Stimulated activated naive CD8-positive, alpha-beta T cell treated with anti-CD3 and anti-CD28 coated beads, Interleukin-15, Interleukin-2, amounts not matched to agents 100 U/mL and 50 U/mL, for 24 hours (primary cell): ENCODE measurements around the gene ARHGAP10.

Experiments
- ATAC-seq: fragments of 150-1000 bp; cut with Tn5 transposase; one replicate; pipeline ENCODE4 v1.10.0; 2021
- DNase-seq: peaks from one replicate; pipeline ENCODE4 v3.0.0; 2021

ARHGAP10 gene

DNA sequence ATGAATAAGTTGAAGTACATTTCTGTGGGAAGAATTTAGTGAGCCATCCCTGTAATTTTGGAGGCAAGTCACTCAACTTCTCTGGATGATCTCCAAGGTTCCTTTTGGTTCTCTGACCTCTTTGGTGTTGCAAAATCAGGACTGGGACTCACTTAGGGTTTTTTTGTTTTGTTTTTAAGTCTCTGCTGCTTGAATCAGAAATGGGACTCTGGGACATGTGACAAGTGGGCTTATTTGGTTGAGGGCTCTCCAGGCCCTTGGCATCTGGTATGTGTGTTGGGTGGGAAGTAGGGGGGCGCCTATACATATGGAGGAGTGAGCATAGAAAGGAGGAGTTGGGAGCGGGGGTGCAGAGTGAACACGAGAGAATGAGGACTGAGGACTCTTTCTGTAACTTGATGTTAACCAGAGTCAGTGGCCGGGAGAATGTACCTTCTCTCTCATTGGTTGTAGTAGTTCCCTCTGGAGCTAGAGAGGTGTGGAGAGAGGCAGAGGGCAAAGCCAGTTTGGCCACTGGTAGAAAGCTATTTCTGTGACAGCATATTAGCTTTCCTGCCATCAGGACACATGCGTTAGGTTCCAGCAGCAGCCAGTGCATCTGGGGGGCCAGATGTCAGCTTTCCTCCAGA lies 1.9 kb downstream of the ARHGAP10 start:
- ATAC-seq (no peak), DNase-seq (no peak)

DNA sequence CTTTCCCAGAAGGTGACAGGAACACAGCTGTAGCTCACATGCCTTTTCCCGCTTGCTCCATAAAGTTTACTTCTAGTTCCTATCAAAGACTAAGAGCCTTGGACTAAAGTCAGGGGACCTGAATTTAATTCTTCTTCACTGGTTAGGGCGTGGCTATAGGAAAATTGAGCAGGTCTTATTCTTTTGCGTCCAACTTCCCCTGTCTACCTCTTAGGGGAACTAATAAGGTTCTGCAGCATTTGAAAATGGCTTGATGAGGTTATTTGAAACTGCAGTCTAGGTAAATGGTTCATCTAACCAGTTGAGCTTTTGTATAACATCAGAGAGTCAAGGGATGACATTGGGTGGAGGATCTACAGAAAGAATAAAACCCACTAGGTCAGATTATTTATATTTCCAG lies 2.6 kb downstream of the ARHGAP10 start:
- ATAC-seq = no peak
- no peak for DNase-seq

GRCh38 chr4:147735413-147736301 lies 3.8 kb downstream of the ARHGAP10 start:
- ATAC-seq (no peak), DNase-seq (no peak)

DNA sequence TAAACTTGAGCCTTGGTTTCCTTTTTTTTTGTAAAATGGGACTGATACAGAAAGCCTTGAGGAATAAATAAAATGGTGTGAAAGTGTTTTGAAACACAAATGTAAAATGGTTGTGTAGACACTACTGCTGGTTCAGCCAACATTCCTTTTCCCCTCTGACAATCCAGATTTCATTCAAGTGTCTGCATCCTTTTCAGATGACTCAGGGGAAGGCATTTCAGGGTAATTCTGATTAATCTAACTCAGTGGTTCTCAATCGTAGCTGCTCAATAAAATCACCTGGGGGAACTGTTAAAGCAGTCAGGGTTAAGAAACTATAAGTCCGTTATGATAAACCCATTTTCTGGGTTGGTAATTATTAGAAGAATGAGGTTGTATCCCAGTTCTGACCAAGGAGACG lies 4.6 kb downstream of the ARHGAP10 start:
- no peak for DNase-seq
- no peak for ATAC-seq

DNA sequence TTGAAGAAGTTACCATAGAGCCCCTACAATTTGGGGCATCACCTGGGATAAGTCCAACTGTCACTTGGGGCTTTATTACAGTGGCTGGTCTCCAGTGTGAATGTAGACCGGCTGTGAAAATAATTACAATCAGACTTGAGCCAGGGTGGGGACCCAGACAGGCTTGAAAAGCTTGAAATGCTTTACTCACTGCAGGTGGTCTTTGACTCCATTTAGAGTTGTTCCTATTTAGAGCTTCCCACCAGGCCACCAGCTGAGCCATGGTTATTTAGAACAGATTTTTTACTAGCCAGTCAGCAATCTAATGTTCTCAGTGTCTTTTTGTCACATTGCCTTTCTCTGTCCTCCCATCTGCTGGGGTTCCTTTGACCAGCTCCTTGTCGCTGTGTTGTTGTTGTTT lies 5.7 kb downstream of the ARHGAP10 start:
- ATAC-seq = no peak
- DNase-seq = no peak

GRCh38 chr4:147739239-147739823 lies 7.4 kb downstream of the ARHGAP10 start:
- no peak for DNase-seq
- ATAC-seq = no peak

DNA sequence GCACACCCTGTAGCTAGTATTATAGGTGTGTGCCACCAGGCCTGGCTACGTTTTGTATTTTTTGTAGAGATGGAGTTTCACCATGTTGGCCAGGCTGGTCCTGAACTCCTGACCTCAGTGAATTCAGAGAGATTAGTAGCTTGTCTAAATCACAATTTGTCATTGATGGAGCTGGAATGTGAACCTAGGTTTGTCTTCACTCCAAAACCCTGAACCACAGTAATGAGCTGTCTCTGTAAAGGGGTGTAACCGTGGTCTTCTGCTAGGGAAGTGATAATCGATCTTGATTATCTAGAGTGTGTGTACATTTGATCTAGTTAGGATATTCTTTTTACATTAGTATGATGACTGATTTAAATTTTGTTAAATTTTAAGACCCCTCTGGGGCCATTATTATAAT lies 8.3 kb downstream of the ARHGAP10 start:
- ATAC-seq = no peak
- no peak for DNase-seq

DNA sequence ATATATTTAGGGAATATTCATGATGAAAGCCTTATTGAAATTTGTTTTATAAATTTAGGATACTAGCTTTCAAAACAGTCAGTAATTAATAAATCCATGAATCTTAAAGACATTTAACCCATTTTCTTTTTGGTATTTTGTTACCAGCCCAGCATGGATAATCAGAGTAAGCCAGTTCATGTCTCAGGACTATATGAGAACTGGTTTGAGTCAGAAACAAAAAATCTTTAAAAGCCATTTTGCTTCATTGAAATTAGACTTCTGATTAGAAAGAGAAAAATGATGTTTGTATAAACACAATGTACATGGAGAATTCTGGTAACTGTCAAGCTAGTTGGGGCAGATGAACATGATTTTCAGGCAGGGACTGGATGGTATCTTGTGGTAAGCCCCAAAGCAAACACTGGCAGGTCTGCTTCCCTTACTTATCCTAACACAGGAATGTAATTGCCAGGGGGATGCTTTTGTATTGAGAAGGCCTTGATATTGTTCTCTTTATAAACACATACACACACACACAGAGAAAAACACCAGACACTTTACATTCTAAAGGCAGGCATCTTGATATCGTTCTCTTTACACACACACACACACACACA lies 9.4 kb downstream of the ARHGAP10 start:
- DNase-seq = no peak
- no peak for ATAC-seq

DNA sequence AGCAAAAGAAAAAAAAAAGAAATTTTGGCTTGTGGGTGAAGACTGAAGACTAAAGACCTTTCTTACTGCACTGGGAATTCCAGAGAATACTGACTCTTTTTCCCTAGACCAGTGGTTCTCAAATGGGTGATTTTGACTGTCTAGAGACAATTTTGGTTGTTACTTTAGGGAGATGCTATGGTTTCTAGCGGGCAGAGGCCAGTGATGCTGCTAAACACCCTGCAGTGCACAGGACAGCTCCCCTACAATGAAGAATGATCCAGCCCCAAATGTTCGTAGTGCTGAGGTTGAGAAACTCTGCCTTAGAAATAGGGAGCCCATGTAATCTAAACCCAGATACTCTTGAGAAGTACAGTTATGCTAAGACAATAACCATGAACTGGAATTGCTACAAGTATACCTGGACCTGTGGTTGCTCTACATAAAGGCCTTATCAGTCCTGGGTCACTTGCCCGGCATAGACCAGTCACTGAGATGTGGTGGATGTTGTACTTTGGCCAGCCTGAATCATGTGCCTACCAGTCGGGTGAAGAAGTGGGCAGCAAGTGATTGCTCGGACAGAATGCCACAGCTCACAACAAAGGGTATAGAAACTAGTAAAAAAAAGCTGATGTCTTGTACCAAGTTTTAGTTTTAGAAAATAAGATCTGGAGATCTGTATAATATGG lies 16.0 kb downstream of the ARHGAP10 start:
- DNase-seq = no peak
- no peak for ATAC-seq

- ATAC-seq = no peak
These were observed 18.0 kb downstream of the ARHGAP10 start for GRCh38 chr4:147749811-147750321.

DNA sequence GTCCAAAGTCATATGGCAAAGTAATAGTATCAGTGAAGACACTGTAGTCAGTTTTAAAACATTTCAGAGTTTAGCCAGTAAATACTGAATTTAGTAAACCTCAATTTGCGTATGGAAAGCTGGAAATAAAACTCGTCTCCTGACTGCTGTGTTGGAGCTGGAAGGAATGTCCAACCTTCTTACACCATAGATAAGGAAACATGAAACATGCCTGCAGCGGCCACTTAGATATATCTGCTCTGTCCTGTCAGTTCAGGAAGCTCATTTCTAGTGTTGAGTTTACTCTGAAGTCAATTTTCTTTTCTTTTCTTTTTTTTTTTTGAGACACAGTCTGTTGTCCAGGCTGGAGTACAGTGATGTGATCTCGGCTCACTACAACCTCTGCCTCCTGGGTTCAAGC lies 21.2 kb downstream of the ARHGAP10 start:
- DNase-seq (no peak), ATAC-seq (no peak)

More at GRCh38 chr4:147749811-147750321, 18.0 kb downstream of the ARHGAP10 start:
- DNase-seq = no peak

GRCh38 chr4:147754037-147754445 lies 22.2 kb downstream of the ARHGAP10 start:
- DNase-seq (no peak), ATAC-seq (no peak)

GRCh38 chr4:147755561-147756295 lies 23.8 kb downstream of the ARHGAP10 start:
- DNase-seq (no peak), ATAC-seq (no peak)

GRCh38 chr4:147756417-147756816 lies 24.5 kb downstream of the ARHGAP10 start:
- DNase-seq (no peak), ATAC-seq (no peak)

GRCh38 chr4:147760176-147760575 lies 28.3 kb downstream of the ARHGAP10 start:
- no peak for DNase-seq
- ATAC-seq = no peak

DNA sequence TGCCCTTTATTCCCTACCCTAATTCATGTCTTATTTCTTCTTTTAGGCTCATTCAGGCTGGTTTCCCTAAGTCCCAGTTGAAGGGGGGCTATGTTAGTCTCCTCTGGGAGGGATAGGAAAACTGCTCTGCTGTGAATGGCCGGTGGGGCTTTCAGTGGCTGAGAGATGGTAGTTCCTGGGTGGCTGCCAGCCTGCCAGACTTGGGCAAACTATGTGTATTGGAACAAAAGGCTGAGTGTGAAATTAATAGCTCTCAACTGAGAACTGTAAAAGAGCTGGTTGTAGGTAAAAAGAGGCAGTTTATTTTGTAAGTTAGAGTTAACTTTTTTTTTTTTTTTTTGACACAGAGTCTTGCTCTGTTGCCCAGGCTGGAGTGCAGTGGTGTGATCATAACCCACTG lies 28.8 kb downstream of the ARHGAP10 start:
- no peak for DNase-seq

DNA sequence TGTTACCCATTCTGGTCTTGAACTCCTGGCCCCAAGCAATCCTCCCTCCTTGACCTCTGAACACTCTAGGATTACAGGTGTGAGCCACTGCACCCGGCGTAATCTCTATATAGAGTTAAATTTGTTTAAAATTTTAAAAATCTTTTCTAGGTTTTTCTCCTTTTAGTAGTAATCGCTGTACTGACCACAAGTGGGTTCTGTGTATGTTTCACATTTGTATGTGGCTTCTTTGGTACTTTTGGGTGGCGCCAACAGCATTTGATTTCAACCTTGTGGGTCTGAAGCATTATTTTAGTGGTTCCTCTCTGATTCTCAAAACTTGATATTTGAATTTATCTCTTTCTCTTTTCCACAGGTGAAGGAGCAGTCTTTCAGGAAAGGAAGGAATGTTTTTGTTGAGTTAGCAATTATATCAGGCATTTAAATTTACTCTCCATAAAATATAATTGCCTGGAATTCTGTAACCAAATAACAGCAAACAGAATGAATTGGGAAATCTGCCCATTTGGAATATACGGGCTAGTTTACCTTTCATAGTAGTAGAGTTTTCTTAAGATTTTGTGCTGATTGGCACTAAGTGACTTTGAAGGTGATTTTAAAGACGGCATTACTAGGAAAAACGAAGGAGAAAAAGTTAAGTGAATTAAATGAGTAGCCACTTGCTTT lies 29.5 kb downstream of the ARHGAP10 start:
- no peak for ATAC-seq
- no peak for DNase-seq

More for the DNA sequence above, 28.8 kb downstream of the ARHGAP10 start:
- ATAC-seq = no peak

DNA sequence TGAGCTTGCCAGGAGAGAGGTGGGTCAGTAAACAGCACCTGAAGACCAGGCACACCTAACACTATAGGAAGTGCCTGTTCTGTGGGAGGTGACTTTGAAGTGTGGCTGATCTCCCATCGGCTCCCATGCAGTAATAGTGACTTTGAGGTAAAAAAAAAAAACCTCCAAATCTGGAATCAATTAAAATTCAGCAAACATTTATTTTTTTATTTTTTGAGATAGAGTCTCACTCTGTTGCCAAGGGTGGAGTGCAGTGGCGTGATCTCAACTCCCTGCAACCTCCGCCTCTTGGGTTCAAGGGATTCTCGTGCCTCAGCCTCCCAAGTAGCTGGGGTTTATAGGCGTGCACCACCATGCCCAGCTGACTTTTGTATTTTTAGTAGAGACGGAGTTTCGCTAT lies 32.4 kb downstream of the ARHGAP10 start:
- no peak for DNase-seq
- ATAC-seq = no peak

DNA sequence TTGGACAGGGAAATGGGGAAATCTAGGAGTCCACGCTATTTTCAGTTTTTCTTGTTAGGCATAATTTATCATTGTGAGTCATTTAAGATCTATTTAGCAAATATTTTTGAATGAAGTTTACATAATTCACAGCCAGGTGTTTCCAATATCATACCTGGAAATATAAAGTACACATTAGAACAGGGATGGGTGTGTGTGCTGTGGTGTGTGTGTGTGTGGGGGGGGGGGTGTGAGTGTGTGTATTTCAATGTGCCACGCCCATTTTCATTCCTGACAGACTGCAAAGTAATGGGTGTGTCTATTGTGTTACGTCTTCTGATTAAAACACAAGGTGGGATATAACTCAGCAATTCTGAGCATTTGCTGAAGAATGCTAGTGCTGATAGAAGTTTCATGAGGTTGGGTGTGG lies 33.2 kb downstream of the ARHGAP10 start:
- ATAC-seq = no peak
- DNase-seq = no peak

DNA sequence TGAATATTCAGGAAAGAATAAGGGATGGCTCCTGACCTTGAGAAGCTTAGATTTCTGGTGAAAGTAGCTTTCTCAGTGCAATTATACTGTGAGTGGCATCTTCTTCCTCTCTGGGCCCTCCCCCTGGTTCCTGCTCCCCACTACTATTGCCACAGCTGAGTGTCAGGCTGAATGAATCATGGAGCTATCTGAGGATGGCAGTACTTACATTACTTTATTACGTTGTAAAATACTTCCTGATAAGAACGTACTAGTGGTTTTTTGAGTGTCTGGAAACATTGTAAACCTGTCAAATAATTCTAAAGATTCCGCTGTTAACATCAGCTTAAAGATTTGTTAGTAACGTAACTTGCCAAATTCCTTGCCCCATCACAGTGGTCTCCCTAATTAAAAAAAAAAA lies 36.2 kb downstream of the ARHGAP10 start:
- no peak for DNase-seq
- ATAC-seq = peak; percentile 63

- peak; percentile 67 for ATAC-seq
- DNase-seq = no peak
These were observed 37.5 kb downstream of the ARHGAP10 start for GRCh38 chr4:147769386-147769785.
